Measurements from ENCODE around the gene TBC1D22A.

TBC1D22A gene

DNA sequence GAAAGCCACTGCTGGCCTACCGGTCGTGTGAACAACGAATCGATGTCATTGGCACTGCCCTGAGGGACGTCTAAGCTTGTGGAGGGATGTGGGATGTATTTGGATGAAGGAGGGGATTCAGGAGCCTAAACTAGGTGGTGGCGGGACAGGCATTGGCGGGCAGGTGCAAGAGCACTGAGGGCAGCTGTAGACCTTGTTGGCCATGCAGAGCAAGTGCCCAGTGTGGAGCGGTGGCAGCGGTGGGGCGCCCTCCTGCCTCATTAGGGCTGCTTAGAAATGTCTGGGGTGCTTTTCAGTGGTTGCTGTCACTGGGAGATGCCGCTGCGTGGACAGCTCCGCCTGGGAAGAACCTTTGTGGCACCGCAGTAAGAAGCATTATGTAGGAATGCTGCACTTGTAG lies 220.2 kb downstream of the TBC1D22A start:
- DNase-seq (ENCODE audit: low read depth), result no peak
- no peak overlapping the region for H3K4me3 ChIP-seq (replicated peaks; ENCODE audit: low read depth, low read length)
- no peak for TF ChIP-seq CTCF (IDR thresholded peaks at IDR 0.05; ENCODE audit: low read length, missing control alignments)

GRCh38 chr22:46983046-46983445 lies 220.6 kb downstream of the TBC1D22A start:
- TF ChIP-seq CTCF (IDR thresholded peaks at IDR 0.05; ENCODE audit: low read length, missing control alignments), result no peak

GRCh38 chr22:46984751-46985506 lies 222.5 kb downstream of the TBC1D22A start:
- H3K4me3 ChIP-seq (replicated peaks; ENCODE audit: low read depth, low read length), result no peak overlapping the region
- TF ChIP-seq CTCF (IDR thresholded peaks at IDR 0.05; ENCODE audit: low read length, missing control alignments), result no peak
- peak; percentile 40 for DNase-seq (ENCODE audit: low read depth)

More at GRCh38 chr22:46983046-46983445, 220.6 kb downstream of the TBC1D22A start:
- no peak for DNase-seq (ENCODE audit: low read depth)
- H3K4me3 ChIP-seq (replicated peaks; ENCODE audit: low read depth, low read length), result no peak overlapping the region

DNA sequence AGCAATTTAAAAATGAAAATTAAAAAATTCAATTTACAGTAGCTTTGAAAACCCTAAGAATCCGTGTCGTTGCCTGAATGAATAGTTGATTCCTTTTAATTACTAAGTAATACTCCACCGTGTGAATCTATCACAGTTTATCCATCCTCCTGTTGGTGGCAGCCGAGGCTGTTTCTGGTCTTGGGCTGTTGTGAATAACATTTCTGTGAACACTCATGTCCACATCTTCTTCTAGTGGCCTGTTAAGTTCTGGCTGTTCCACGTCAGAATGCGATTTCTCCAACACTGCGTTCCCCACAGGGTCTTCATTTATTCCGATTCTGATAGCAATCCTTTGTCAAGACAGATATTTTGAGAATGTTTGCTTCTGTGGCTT lies 223.0 kb downstream of the TBC1D22A start:
- TF ChIP-seq CTCF (IDR thresholded peaks at IDR 0.05; ENCODE audit: low read length, missing control alignments), result peak; percentile 4
- DNase-seq (ENCODE audit: low read depth), result peak; percentile 16
- no peak overlapping the region for H3K4me3 ChIP-seq (replicated peaks; ENCODE audit: low read depth, low read length)

- DNase-seq (ENCODE audit: low read depth), result no peak
- no peak for TF ChIP-seq CTCF (IDR thresholded peaks at IDR 0.05; ENCODE audit: low read length, missing control alignments)
- H3K4me3 ChIP-seq (replicated peaks; ENCODE audit: low read depth, low read length), result no peak overlapping the region
Observed at GRCh38 chr22:46986788-46987187, 224.3 kb downstream of the TBC1D22A start.

GRCh38 chr22:46990937-46991550 lies 228.6 kb downstream of the TBC1D22A start:
- no peak for TF ChIP-seq CTCF (IDR thresholded peaks at IDR 0.05; ENCODE audit: low read length, missing control alignments)
- no peak for DNase-seq (ENCODE audit: low read depth)
- no peak overlapping the region for H3K4me3 ChIP-seq (replicated peaks; ENCODE audit: low read depth, low read length)
